Fibroblast of the aortic adventitia (primary cell): ENCODE measurements around the gene NTSR2. TPM values are rescaled to one million over a fixed set of nuclear protein-coding genes. Genes with fewer than 3 reads are reported as not detected.

ENCODE experiments used
- DNase-seq: peaks from one replicate; pipeline ENCODE4 v3.0.0-alpha.2; 2010; ENCODE audit warnings: low read depth
- H3K4me3 ChIP-seq: 2 replicates; pipeline ENCODE4 v1.5.1; 2011; ENCODE audit warnings: low read depth, mild to moderate bottlenecking, control low read depth, low read length, moderate library complexity
- CTCF ChIP-seq: IDR thresholded peaks from 2 replicates; pipeline ENCODE4 v1.5.1; 2011; ENCODE audit warnings: mild to moderate bottlenecking, low read length, control low read depth, inconsistent platforms; ENCODE audit not compliant: insufficient read depth
- total RNA-seq: library from RNA; depleted of rRNA; stranded (reverse); fragments of >200 nt; gene quantifications from 2 replicates; pipeline ENCODE4 v1.2.3, GENCODE V29; 2012; ENCODE audit warnings: low replicate concordance

The NTSR2 gene
- total RNA-seq, 1 donor: not detected

GRCh38 chr2:11615209-11615608 lies 54.8 kb downstream of the NTSR2 start:
- H3K4me3 ChIP-seq: no peak overlapping the region
- no peak for DNase-seq
- no peak for TF ChIP-seq CTCF

GRCh38 chr2:11613297-11613696 lies 56.7 kb downstream of the NTSR2 start:
- H3K4me3 ChIP-seq: no peak overlapping the region
- no peak for TF ChIP-seq CTCF
- no peak for DNase-seq

GRCh38 chr2:11612553-11613215 lies 57.3 kb downstream of the NTSR2 start:
- H3K4me3 ChIP-seq: no peak overlapping the region
- no peak for TF ChIP-seq CTCF
- no peak for DNase-seq

GRCh38 chr2:11611251-11611650 lies 58.7 kb downstream of the NTSR2 start:
- no peak for TF ChIP-seq CTCF
- no peak for DNase-seq
- no peak overlapping the region for H3K4me3 ChIP-seq

GRCh38 chr2:11610624-11611242 lies 59.3 kb downstream of the NTSR2 start:
- TF ChIP-seq CTCF: no peak
- no peak for DNase-seq
- H3K4me3 ChIP-seq: no peak overlapping the region

Other genes with a start within 250 kb of the NTSR2 start
- 9.5 and 11.3 TPM in 2 replicates for gene E2F6, start 204.0 kb downstream of the NTSR2 start, total RNA-seq
- gene GREB1, start 136.2 kb downstream of the NTSR2 start, total RNA-seq: under 0.01 and 1.7 TPM in 2 replicates
- gene LPIN1, start 76.4 kb upstream of the NTSR2 start, total RNA-seq: 50.4 and 157 TPM in 2 replicates